PC-9 (cell line): ENCODE results near the gene IL12RB1. TPM values are rescaled to one million over a fixed set of nuclear protein-coding genes. Genes with fewer than 3 reads are reported as not detected.

Experiments used
- BruUV-seq: library from RNA; stranded (reverse); fragments of 400-500 nt; replicated peaks from 2 replicates; lab custom pipeline; 2021; lab: Mats Ljungman, UMichigan
- CTCF ChIA-PET: fragments of 300-600 bp; sonication (Branson Sonifier 250); formaldehyde crosslinking; loops from one replicate; lab custom pipeline; 2022; ENCODE audit warnings: antibody characterized with exemption; lab: Charles Lee
- POLR2A ChIA-PET: fragments of 300-600 bp; sonication (Branson Sonifier 250); formaldehyde crosslinking; loops from one replicate; lab custom pipeline; 2022; ENCODE audit warnings: antibody characterized with exemption; ENCODE audit not compliant: unreplicated experiment; lab: Charles Lee
- DNase-seq, 2 experiments: peaks; one replicate each; pipeline versions ENCODE4 v3.0.0 to v3.0.0-alpha.2; 2015 to 2022; ENCODE audit warnings: mixed read lengths in 1 of 2
- H2AFZ ChIP-seq: fragments of 200-600 bp; sonication (generic); 2 replicates; pipeline ENCODE4 v1.8.1; 2017; ENCODE audit warnings: antibody characterized with exemption
- H3F3A ChIP-seq: fragments of 200-600 bp; sonication (generic); 2 replicates; pipeline ENCODE4 v1.8.1; 2017; ENCODE audit warnings: antibody characterized with exemption, mild to moderate bottlenecking, low read depth; ENCODE audit not compliant: insufficient read depth
- H3K27ac ChIP-seq: fragments of 200-600 bp; sonication (generic); 2 replicates; pipeline ENCODE4 v1.6.1; 2016; ENCODE audit warnings: mixed run types
- H3K27me3 ChIP-seq: fragments of 200-600 bp; sonication (generic); 2 replicates; pipeline ENCODE4 v1.6.1; 2016; ENCODE audit warnings: low read depth, mixed run types; ENCODE audit not compliant: insufficient read depth
- H3K36me3 ChIP-seq: fragments of 200-600 bp; sonication (generic); 2 replicates; pipeline ENCODE4 v1.6.1; 2016; ENCODE audit warnings: low read depth, mixed run types
- H3K4me1 ChIP-seq: fragments of 200-600 bp; sonication (generic); replicated peaks from 2 replicates; pipeline ENCODE4 v1.6.1; 2016; ENCODE audit warnings: mixed run types; ENCODE audit not compliant: insufficient read depth
- H3K4me2 ChIP-seq: fragments of 200-600 bp; sonication (generic); 2 replicates; pipeline ENCODE4 v1.6.1; 2017; ENCODE audit warnings: mixed run types
- H3K4me3 ChIP-seq: fragments of 200-600 bp; sonication (generic); 2 replicates; pipeline ENCODE4 v1.6.1; 2016; ENCODE audit warnings: mixed run types
- H3K79me2 ChIP-seq: fragments of 200-600 bp; sonication (generic); 2 replicates; pipeline ENCODE4 v1.6.1; 2017; ENCODE audit warnings: low read depth, mixed run types
- H3K9me2 ChIP-seq: fragments of 200-600 bp; sonication (generic); 2 replicates; pipeline ENCODE4 v1.8.1; 2017; ENCODE audit warnings: mild to moderate bottlenecking; ENCODE audit not compliant: insufficient read depth
- H3K9me3 ChIP-seq: fragments of 200-600 bp; sonication (generic); 2 replicates; pipeline ENCODE4 v1.8.1; 2016; ENCODE audit warnings: low read depth; ENCODE audit not compliant: insufficient read depth
- H4K20me1 ChIP-seq: fragments of 200-600 bp; sonication (generic); 2 replicates; pipeline ENCODE4 v1.8.1; 2017; ENCODE audit not compliant: insufficient read depth
- CTCF ChIP-seq: fragments of 200-600 bp; sonication (generic); conservative IDR thresholded peaks from 2 replicates; pipeline ENCODE4 v1.6.1; 2017; ENCODE audit warnings: mixed run types, antibody characterized with exemption, mild to moderate bottlenecking, moderate library complexity
- EZH2 ChIP-seq: fragments of 200-600 bp; sonication (generic); IDR thresholded peaks from 2 replicates; pipeline ENCODE4 v1.8.0; 2017; ENCODE audit warnings: antibody characterized with exemption, low read depth
- intact Hi-C: fragments of 100-400 bp; cut with micrococcal nuclease; formaldehyde crosslinking; loops from one replicate; pipeline ENCODE4 v1.10.0; 2022; ENCODE audit not compliant: unreplicated experiment
- total RNA-seq: library from RNA; stranded (reverse); gene quantifications from 2 replicates; pipeline ENCODE4 v1.2.3, GENCODE V29; 2021

The IL12RB1 gene
- total RNA-seq, 1 experiment from 2014 or later, result 0.55 TPM

- peaks cover 37% of the 10 kb centered on the region for H3K36me3 ChIP-seq
- no peak for DNase-seq
- intact Hi-C loops, result no loop called here
Measured at GRCh38 chr19:18010149-18010548, 76.6 kb downstream of the IL12RB1 start.

GRCh38 chr19:18009412-18010066 lies 77.2 kb downstream of the IL12RB1 start:
- no TSS peak for BruUV-seq
- no peak overlapping the region for H3K4me3 ChIP-seq
- peaks cover 37% of the 10 kb centered on the region for H3K36me3 ChIP-seq
- H3K79me2 ChIP-seq, result peaks cover 9% of the 10 kb centered on the region
- H2AFZ ChIP-seq, result no peak overlapping the region
- H3K27ac ChIP-seq, result no peak overlapping the region
- no peak for TF ChIP-seq CTCF
- no peak for TF ChIP-seq EZH2
- DNase-seq, result no peak
- CTCF ChIA-PET, result no interaction called here
- H3K4me2 ChIP-seq, result no peak overlapping the region
- H3K9me2 ChIP-seq, result no peaks in the 10 kb centered on the region
- peaks cover 32% of the 10 kb centered on the region for H4K20me1 ChIP-seq
- intact Hi-C loops, result loop anchor here (5.0 kb wide), 3 partner anchors 148 to 408 kb away; partner anchors contain the start of genes IFI30 and SSBP4
- peaks cover 47% of the 10 kb centered on the region for H3F3A ChIP-seq
- H3K9me3 ChIP-seq, result no peaks in the 10 kb centered on the region
- H3K27me3 ChIP-seq, result no peaks in the 10 kb centered on the region
- H3K4me1 ChIP-seq, result peaks cover 7% of the 10 kb centered on the region; the same call in 1 of the 2 replicates
- POLR2A ChIA-PET, result interaction anchor here (0.7 kb wide), 1 partner anchor 151 kb away, joined by 4 read pairs; no protein-coding TSS in a partner anchor

More at GRCh38 chr19:18010149-18010548, 76.6 kb downstream of the IL12RB1 start:
- Histone ChIP-seq H2AFZ (no peak overlapping the region), H3K4me2 (no peak overlapping the region), H3K9me3 (no peaks in the 10 kb centered on the region), H3K79me2 (peaks cover 6% of the 10 kb centered on the region; the same call in 1 of the 2 replicates), H3F3A (peaks cover 45% of the 10 kb centered on the region), H3K4me3 (no peak overlapping the region), H3K9me2 (no peaks in the 10 kb centered on the region), H3K27me3 (no peaks in the 10 kb centered on the region), H3K4me1 (peaks cover 7% of the 10 kb centered on the region; the same call in 1 of the 2 replicates), H4K20me1 (peaks cover 32% of the 10 kb centered on the region), H3K27ac (no peak overlapping the region)
- no peak for TF ChIP-seq EZH2
- no peak for TF ChIP-seq CTCF
- ChIA-PET CTCF (no interaction called here), POLR2A (no interaction called here)
- no TSS peak for BruUV-seq

Other genes starting within 250 kb of the IL12RB1 start
- 13.5 and 16.2 TPM in 2 replicates for gene JAK3, start 239.0 kb downstream of the IL12RB1 start, total RNA-seq
- gene RPL18A, start 227.0 kb downstream of the IL12RB1 start, total RNA-seq, result 1,887 and 2,038 TPM in 2 replicates
- 0.18 TPM in 1 of 2 replicates, not detected in the other for gene SLC5A5, start 215.0 kb downstream of the IL12RB1 start, total RNA-seq
- 114 and 118 TPM in 2 replicates for gene CCDC124, start 153.9 kb downstream of the IL12RB1 start, total RNA-seq
- 0.09 TPM in 1 of 2 replicates, not detected in the other for gene KCNN1, start 119.8 kb downstream of the IL12RB1 start, total RNA-seq
- 15.5 and 20.6 TPM in 2 replicates for gene ARRDC2, start 78.8 kb downstream of the IL12RB1 start, total RNA-seq
- 14.1 and 15.8 TPM in 2 replicates for gene MAST3, start 10.8 kb upstream of the IL12RB1 start, total RNA-seq
- gene PIK3R2, start 66.2 kb upstream of the IL12RB1 start, total RNA-seq, result 58.3 and 61.8 TPM in 2 replicates
- gene IFI30, start 86.9 kb upstream of the IL12RB1 start, total RNA-seq, result 26.1 and 35.8 TPM in 2 replicates
- gene MPV17L2, start 106.3 kb upstream of the IL12RB1 start, total RNA-seq, result 11.2 and 12.1 TPM in 2 replicates
- 4.0 and 4.1 TPM in 2 replicates for gene RAB3A, start 117.1 kb upstream of the IL12RB1 start, total RNA-seq
- 2.2 and 3.8 TPM in 2 replicates for gene PDE4C, start 139.5 kb upstream of the IL12RB1 start, total RNA-seq
- gene IQCN, start 187.5 kb upstream of the IL12RB1 start, total RNA-seq, result 5.6 and 7.3 TPM in 2 replicates
- gene JUND, start 194.7 kb upstream of the IL12RB1 start, total RNA-seq, result 115 and 150 TPM in 2 replicates
- gene LSM4, start 236.1 kb upstream of the IL12RB1 start, total RNA-seq, result 291 and 323 TPM in 2 replicates